GM19025 (cell line): Measurements from ENCODE around the gene RNF157.

ENCODE experiments used
- ATAC-seq: cut with Tn5 transposase; IDR thresholded peaks from one replicate; pipeline ENCODE4 v1.9.1; 2021; ENCODE audit warnings: mild to moderate bottlenecking, low read depth, moderate library complexity; ENCODE audit not compliant: unreplicated experiment

Gene RNF157

GRCh38 chr17:76132574-76133338, 107.5 kb downstream of the RNF157 start:
- ATAC-seq = no peak

GRCh38 chr17:76131692-76132573, 108.4 kb downstream of the RNF157 start:
- no peak for ATAC-seq

- ATAC-seq = no peak
Measured at GRCh38 chr17:76131051-76131691, 109.1 kb downstream of the RNF157 start.

DNA sequence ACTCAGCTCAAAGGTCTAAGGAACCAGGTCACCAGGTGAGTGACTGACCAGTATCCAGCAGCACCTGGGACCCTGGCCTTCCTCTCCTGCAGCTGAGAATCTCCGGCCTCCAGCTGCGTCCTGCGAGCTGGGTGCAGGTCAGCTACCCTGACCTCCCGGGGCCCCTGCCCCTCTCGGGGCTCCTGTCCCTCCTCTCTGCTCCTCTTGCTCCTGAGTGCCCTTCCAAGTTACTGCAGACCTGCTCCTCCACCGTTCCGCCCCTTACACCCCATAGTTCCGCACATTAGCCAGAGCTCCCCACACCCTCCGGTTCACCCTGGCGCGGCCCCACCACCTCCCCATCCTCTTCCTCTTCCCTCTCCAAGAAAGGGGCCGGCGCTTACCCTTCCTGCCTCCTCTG, 109.8 kb downstream of the RNF157 start:
- ATAC-seq = no peak

DNA sequence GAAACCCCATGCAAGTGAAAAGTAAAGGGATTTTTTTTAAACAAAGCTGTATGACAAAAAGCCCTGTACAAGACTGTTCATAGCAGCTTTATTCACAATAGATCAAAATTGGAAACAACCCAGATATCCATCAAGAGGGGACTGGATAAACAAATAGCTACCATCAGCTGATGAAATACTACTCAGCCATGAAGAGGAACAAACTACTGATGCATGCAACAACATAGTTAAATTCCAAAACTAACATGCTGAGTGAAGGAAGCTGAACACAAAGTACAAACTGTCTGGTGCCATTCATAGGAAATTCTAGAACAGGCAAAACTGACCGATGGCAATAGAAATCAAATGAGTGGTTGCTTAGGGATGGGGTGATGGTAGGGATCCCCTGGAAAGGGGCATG, 114.4 kb downstream of the RNF157 start:
- ATAC-seq = no peak

DNA sequence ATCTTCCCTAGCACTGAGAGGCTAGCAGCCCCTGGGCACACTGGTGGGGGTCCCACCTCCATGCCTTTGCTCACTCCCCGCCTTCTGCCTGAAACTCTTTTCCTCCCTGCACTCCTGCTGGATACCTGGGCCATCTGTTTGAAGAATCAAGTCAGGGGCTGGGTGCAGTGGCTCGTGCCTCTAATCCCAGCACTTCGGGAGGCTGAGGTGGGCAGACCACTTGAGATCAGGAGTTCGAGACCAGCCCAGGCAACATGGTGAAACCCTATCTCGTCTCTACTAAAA, 115.0 kb downstream of the RNF157 start:
- no peak for ATAC-seq

DNA sequence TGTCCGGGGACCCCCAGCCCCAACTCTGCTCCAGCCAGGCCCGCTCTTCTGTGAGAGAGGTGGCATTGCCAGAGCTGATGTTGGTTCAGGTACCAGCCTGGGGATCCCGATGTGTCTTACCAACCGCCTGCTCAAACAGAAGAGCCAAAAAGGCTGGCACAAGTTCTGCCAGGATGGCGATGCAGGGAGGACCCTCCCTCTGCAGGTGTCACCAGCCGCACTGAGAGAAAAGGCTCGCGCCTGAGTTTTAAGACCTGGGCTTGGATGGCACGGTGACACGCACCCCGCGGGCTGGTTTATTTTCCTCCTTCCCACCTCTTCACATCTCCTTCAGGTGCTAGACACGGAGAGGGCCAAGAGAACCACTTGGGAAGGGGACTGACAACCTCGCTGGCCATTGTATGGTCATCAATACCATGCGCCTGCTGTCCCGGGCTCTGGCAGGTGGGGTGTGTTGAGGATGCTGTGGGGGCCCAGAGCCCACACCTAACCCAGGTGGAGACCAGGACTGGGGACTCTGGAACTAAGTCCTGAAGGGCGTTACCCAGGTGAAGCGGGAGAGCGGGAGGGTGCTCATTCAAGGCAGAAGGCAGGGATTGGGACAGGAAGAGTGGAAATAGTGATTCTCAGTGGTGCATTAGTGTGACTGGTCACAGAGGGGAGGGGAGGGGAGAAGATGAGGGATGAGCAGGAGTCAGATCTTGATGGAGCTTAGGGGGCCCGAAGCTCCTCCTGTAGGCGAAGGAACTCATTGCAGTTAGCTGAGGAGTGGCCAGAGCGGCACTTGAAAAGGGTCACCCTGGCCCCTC, 115.5 kb downstream of the RNF157 start:
- ATAC-seq = no peak

DNA sequence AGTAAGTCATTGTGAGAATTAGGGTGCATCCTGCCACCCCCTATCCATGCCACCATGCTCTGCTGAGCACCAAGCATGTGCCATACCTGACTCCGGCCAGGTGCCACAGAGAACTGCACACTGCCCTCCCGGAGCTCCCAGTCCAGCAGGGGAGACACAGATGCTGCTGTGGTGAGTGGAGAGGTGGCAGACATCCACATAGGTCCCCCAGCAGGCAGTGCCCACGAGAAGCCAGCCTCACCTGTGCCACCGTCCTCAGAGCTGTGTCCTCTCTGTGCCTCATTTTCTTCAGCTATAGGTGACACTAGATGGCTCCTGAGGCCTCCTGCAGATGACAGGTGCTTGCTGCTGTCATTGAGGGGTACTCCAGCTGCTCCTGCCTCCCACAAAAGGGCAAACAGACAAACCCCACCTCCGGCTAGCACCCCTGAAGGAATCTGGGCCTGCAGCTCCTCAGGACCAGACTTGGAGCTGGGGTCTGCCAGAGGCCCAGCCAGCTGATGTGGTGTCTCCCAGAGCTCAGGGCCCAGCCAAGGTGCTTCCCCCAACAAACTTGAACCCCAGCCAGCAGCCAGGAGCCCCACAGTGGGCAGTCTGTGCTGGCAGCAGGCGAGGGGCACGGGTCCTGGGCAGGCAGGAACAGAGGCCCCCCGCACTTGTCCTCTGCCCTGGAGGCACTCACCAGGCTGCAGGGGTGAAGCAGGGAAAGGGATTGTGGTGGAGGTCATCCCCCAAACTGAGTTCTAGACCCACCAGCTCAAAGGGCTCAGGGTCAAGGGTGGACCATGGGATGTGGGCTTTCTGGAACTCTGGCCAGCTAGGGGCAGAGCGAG, 116.3 kb downstream of the RNF157 start:
- ATAC-seq = no peak

- no peak for ATAC-seq
Measured at GRCh38 chr17:76123191-76123499, 117.1 kb downstream of the RNF157 start.

GRCh38 chr17:76122431-76123190, 117.7 kb downstream of the RNF157 start:
- no peak for ATAC-seq

DNA sequence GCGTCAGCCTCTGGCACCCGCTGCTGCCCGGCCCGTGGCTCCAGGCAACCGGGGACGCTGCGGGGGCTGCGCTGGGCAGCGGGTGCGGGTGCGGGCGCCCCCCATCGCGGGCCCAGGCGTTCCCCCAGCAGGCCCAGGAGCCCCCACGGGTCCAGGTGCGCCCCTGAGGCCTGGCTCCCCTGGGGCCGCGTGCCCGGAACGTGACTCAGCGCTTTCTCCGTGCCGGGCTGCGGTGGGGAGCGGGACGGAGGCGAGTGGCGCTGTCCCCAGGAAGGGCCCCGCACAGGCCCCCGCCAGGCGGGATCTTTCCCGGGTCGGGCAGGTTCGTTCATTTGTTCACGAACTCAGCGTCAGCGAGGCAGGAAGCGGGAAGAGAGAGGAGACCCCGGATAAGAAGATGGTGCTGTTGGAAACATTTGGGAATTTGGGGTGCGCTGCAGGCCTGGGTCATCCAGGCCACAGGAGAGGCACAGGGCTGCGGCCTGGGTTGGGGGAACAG, 118.3 kb downstream of the RNF157 start:
- ATAC-seq = no peak

DNA sequence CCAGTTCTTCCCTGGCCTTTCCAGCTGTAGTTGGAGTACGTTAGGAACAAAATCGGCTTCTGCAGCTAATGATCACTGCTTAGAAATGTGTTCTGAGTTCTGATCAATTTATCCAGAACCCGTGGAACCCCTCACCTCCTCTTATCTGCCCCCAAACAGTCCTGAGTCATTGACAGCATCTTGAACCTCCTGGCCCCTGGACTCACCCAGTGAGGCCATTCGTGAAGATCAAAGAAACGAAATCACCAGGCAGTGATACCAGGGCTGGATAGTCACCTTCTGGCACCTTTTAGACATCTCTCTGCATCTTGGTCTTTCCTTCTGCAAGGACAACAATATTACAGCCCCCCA, 119.7 kb downstream of the RNF157 start:
- no peak for ATAC-seq

- no peak for ATAC-seq
Measured at GRCh38 chr17:76119409-76120371, 120.6 kb downstream of the RNF157 start.

GRCh38 chr17:76115138-76115754, 125.0 kb downstream of the RNF157 start:
- no peak for ATAC-seq

DNA sequence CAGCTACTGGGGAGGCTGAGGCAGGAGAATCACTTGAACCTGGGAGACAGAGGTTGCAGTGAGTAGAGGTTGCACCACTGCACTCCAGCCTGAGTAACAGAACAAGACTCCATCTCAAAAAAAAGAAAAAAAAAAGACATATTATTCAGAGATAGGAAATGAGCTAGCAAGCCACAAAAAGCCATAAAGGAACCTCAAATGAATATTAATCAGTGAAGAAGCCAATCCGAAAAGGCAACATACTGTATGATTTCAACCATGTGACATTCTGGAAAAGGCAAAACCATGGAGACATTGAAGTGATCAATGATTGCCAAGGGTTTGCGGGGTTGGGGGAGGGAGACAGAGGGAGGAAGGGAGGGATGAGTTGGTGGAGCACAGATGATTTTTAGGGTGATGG, 128.3 kb downstream of the RNF157 start:
- no peak for ATAC-seq

GRCh38 chr17:76107509-76107908, 132.8 kb downstream of the RNF157 start:
- ATAC-seq = no peak

DNA sequence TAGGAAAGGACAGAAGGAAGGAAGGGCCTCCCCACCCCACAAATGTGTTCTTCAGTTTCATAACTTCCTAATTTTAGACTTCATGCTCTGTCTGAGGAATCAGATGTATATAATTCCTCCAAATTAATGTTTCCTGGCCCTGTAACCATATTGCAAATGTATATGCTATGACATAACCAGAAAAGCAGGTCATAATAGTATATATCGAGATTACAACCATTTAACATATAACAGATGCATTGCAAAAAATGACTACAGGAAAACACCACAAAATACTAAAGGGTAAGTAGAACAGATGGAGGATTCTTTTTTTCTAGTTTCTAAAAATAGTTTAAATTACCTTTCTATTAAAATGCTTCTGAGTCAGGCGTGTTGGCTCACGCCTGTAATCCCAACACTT, 133.6 kb downstream of the RNF157 start:
- no peak for ATAC-seq

DNA sequence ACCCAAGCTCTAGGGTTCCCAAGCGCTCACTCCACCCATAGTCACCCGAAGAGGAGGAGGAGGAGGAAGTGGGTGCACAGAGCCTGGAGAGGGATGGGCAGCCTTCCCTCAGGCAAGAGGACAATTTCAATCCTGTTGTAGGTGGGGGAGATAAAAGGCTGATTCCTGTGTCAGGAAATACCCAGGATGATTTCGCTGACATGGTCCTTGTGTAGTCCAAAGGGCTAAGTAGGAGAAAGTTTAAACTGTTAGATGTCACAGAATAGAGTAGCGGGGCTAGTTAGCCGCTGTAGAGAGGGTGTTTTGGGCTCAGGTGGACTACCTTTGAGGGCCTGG, 135.4 kb downstream of the RNF157 start:
- no peak for ATAC-seq
